ENCODE results near the gene UCHL5. TPM values are rescaled to one million over a fixed set of nuclear protein-coding genes. Genes with fewer than 3 reads are reported as not detected.

The UCHL5 gene
- total RNA-seq, 1 experiment from 2014 or later = 42.1 TPM

GRCh38 chr1:193102662-193103061 lies 43.5 kb upstream of the UCHL5 start:
- no peak overlapping the region for H2AFZ ChIP-seq (ENCODE audit: low read length)
- no peak overlapping the region for H4K8ac ChIP-seq (replicated peaks; ENCODE audit: insufficient read length, low read depth, low read length)
- H3K79me1 ChIP-seq (ENCODE audit: insufficient read depth, low read depth, low read length, poor library complexity, severe bottlenecking) = no peaks in the 10 kb centered on the region
- TF ChIP-seq CTCF (conservative IDR thresholded peaks at IDR 0.05) = no peak
- H2BK5ac ChIP-seq (ENCODE audit: insufficient read length, low read length) = no peak overlapping the region
- no peak overlapping the region for H2BK12ac ChIP-seq (ENCODE audit: insufficient read length, low read depth, low read length)
- no peak overlapping the region for H3K4me2 ChIP-seq (ENCODE audit: insufficient read depth, insufficient read length, low read length)
- no peak overlapping the region for H2AK5ac ChIP-seq (ENCODE audit: insufficient read length, low read length)
- H4K5ac ChIP-seq (ENCODE audit: insufficient read length, low read depth, low read length) = no peak overlapping the region
- no peak overlapping the region for H3K23ac ChIP-seq (ENCODE audit: insufficient read length, low read depth, low read length)
- peaks cover 13% of the 10 kb centered on the region for H3K27me3 Mint-ChIP-seq (ENCODE audit: low read depth)
- no peak overlapping the region for H3T11ph ChIP-seq (ENCODE audit: low read length)
- H4K91ac ChIP-seq (ENCODE audit: insufficient read length, low read depth, low read length) = no peak overlapping the region
- H3K56ac ChIP-seq (ENCODE audit: insufficient read length, low read depth, low read length) = no peak overlapping the region
- no peak overlapping the region for H3K27ac Mint-ChIP-seq
- H3K9ac ChIP-seq (ENCODE audit: extremely low read depth, insufficient read length, low read length) = no peak overlapping the region
- no peaks in the 10 kb centered on the region for H3K9me3 Mint-ChIP-seq
- WGBS (ENCODE audit: extremely low coverage, insufficient read length, low lambda C conversion rate) = no CpG with 5 or more reads among the region's 5 CpGs
- H3K4me3 Mint-ChIP-seq = no peak overlapping the region
- H3K23me2 ChIP-seq (ENCODE audit: insufficient read length, low read depth, low read length, poor library complexity, severe bottlenecking) = peaks cover 10% of the 10 kb centered on the region
- H3K18ac ChIP-seq (ENCODE audit: insufficient read length, low read depth, low read length) = no peak overlapping the region
- H2BK120ac ChIP-seq (ENCODE audit: low read depth, low read length, poor library complexity, severe bottlenecking) = no peak overlapping the region
- H3K27me3 ChIP-seq (ENCODE audit: insufficient read depth, low read length) = no peaks in the 10 kb centered on the region; the same call in 1 of the 2 replicates
- H3K4me1 ChIP-seq (ENCODE audit: insufficient read depth, low read length) = no peaks in the 10 kb centered on the region
- peaks cover 12 to 13% of the 10 kb centered on the region in 2 experiments for H3K4me1 Mint-ChIP-seq
- H3K79me2 ChIP-seq (ENCODE audit: insufficient read depth, low read length) = no peaks in the 10 kb centered on the region
- no peak overlapping the region for H2BK15ac ChIP-seq (ENCODE audit: low read depth, low read length)
- DNase-seq = no peak
- no peak overlapping the region for H2BK20ac ChIP-seq (ENCODE audit: low read depth, low read length, poor library complexity, severe bottlenecking)
- H4K20me1 ChIP-seq (ENCODE audit: control insufficient read depth, insufficient read depth, insufficient read length) = no peaks in the 10 kb centered on the region
- H3K4ac ChIP-seq (ENCODE audit: low read depth, low read length) = no peak overlapping the region
- no peak overlapping the region for H3K14ac ChIP-seq (ENCODE audit: insufficient read depth, low read length)
- H3K9me3 ChIP-seq (ENCODE audit: control insufficient read depth, low read depth, low read length) = no peaks in the 10 kb centered on the region
- no peak overlapping the region for H3K27ac ChIP-seq (ENCODE audit: insufficient read length, low read depth, low read length)
- peaks cover 0 to 13% (median 0%) of the 10 kb centered on the region in 3 experiments; a peak in 2 of 7 replicates for H3K36me3 Mint-ChIP-seq (ENCODE audit: insufficient read depth in 1 of 3, low read depth in 3 of 3)

Measured in H9 (cell line).